GM13976 (cell line): ENCODE data around the gene VCX2.

ENCODE experiments used
- DNase-seq: peaks from one replicate; pipeline ENCODE4 v3.0.0; 2012; ENCODE audit warnings: low spot score
- CTCF ChIP-seq: IDR thresholded peaks from 2 replicates; pipeline ENCODE4 v1.5.1; 2012; ENCODE audit warnings: borderline replicate concordance, mild to moderate bottlenecking; ENCODE audit not compliant: insufficient read depth; ENCODE audit errors: extremely low read depth, missing control alignments, control extremely low read depth
- in situ Hi-C: fragments of 300-500 bp; cut with MboI; formaldehyde crosslinking; loops from one replicate; pipeline ENCODE4 v1.12.0; 2022; ENCODE audit warnings: low sequenced_read_pairs, mixed read lengths, inconsistent platforms; ENCODE audit not compliant: unreplicated experiment

Gene VCX2

GRCh38 chrX:8144925-8145324 is 26.1 kb downstream of the VCX2 start:
- TF ChIP-seq CTCF, result no peak
- in situ Hi-C loops, result no loop called here
- no peak for DNase-seq

- in situ Hi-C loops, result no loop called here
- no peak for DNase-seq
- TF ChIP-seq CTCF, result no peak
Measured at GRCh38 chrX:8141896-8142295, 29.2 kb downstream of the VCX2 start.

GRCh38 chrX:8140986-8141744 is 29.9 kb downstream of the VCX2 start:
- no peak for DNase-seq
- TF ChIP-seq CTCF, result no peak
- in situ Hi-C loops, result no loop called here

DNA sequence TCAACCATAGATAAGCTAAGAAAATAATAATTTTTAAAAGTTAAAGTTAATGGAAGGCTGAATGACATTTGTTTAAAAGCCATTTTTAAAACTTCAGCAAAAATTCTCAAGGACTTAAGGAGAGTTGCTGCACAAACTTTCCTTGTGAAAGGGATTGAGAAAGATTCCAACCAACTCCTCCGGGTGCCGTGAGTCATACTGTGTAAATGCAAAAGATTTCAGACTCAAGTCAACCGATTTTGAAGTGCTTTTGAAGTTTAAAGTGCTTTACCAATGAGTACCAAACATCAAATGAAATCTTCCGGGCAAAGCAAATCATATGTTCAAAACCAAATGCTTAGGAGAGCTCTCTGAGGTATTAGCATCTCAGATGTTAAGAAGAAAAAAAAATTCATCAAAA is 31.4 kb downstream of the VCX2 start:
- no peak for DNase-seq
- TF ChIP-seq CTCF, result no peak
- in situ Hi-C loops, result no loop called here

- in situ Hi-C loops, result no loop called here
- no peak for TF ChIP-seq CTCF
- no peak for DNase-seq
Measured at GRCh38 chrX:8138252-8138651, 32.8 kb downstream of the VCX2 start.

DNA sequence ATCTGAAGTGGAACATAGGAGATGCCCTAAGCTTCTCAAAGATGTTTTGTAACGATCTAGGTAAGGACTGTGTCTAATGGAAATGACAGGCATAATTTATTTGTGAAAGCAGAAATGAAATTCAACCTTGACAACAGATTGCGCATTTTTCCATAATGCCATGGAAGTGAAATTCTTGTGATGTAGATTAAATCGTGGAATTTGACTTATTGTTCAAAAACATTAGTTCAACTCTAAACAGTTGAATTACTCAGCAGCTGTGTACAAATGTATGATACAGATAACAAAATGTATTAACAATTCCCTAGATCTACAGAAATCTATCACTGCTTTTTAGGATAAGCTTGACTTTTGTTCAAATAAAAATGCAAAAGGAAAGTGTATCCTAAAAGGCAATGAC is 44.4 kb downstream of the VCX2 start:
- no peak for DNase-seq
- in situ Hi-C loops, result no loop called here
- TF ChIP-seq CTCF, result no peak
